HepG2 (cell line): ENCODE measurements around the gene RUFY2.

Source experiments
- CENPT ChIP-seq: sonication (generic); formaldehyde crosslinking; IDR thresholded peaks from 2 replicates; pipeline ENCODE4 v1.8.0; 2022; ENCODE audit warnings: low read depth, mild to moderate bottlenecking, moderate library complexity, missing genetic modification reagents
- CTCF ChIP-seq: sonication (generic); formaldehyde crosslinking; IDR thresholded peaks from 2 replicates; pipeline ENCODE4 v1.5.0; 2020; ENCODE audit warnings: mild to moderate bottlenecking, missing genetic modification reagents, moderate library complexity
- HNRNPLL ChIP-seq: fragments of 200-400 bp; formaldehyde crosslinking; IDR thresholded peaks from 2 replicates; pipeline ENCODE4 v1.6.1; 2017; ENCODE audit warnings: mild to moderate bottlenecking, low read depth, low read length; ENCODE audit not compliant: poor library complexity, severe bottlenecking
- MEIS2 ChIP-seq: sonication (generic); formaldehyde crosslinking; IDR thresholded peaks from 2 replicates; pipeline ENCODE4 v1.9.0; 2021; ENCODE audit warnings: mild to moderate bottlenecking, missing genetic modification reagents
- PAF1 ChIP-seq: IDR thresholded peaks from 2 replicates; pipeline ENCODE4 v1.6.1; 2016; ENCODE audit warnings: missing genetic modification reagents, missing compliant biosample characterization
- PATZ1 ChIP-seq: sonication (generic); formaldehyde crosslinking; IDR thresholded peaks from 2 replicates; pipeline ENCODE4 v1.4.0; 2020; ENCODE audit warnings: missing genetic modification reagents
- POLR2A ChIP-seq, 2 experiments: IDR thresholded peaks; 2 replicates each; pipeline ENCODE4 v1.6.1; 2011; ENCODE audit warnings: low read depth in 2 of 2, low read length in 2 of 2, mild to moderate bottlenecking in 1 of 2, moderate library complexity in 1 of 2; ENCODE audit not compliant: insufficient read depth in 1 of 2
- RAD21 ChIP-seq: fragments of 450-650 bp; formaldehyde crosslinking; IDR thresholded peaks from 2 replicates; pipeline ENCODE4 v1.5.0; 2020; ENCODE audit warnings: mild to moderate bottlenecking
- ZBTB26 ChIP-seq: IDR thresholded peaks from 2 replicates; pipeline ENCODE4 v1.6.1; 2016; ENCODE audit warnings: missing compliant biosample characterization, missing genetic modification reagents, borderline replicate concordance
- ZMYM4 ChIP-seq: sonication (generic); formaldehyde crosslinking; IDR thresholded peaks from 2 replicates; pipeline ENCODE4 v1.8.1; 2023; ENCODE audit warnings: mild to moderate bottlenecking, missing genetic modification reagents
- ZNF382 ChIP-seq: sonication (generic); formaldehyde crosslinking; IDR thresholded peaks from 2 replicates; pipeline ENCODE4 v1.5.0; 2020; ENCODE audit warnings: missing genetic modification reagents, mild to moderate bottlenecking, borderline replicate concordance

- no peak for TF ChIP-seq PATZ1
- TF ChIP-seq MEIS2, result no peak
- TF ChIP-seq CENPT (CRISPR knock-in tag), result no peak
- no peak for TF ChIP-seq POLR2A (IDR thresholded peaks at IDR 0.05; ENCODE audit: insufficient read depth in 1 of 2, low read depth in 2 of 2, low read length in 2 of 2)
- no peak for TF ChIP-seq PAF1 (CRISPR knock-in tag)
- no peak for TF ChIP-seq CTCF (CRISPR knock-in tag)
- TF ChIP-seq HNRNPLL, result no peak
- no peak for TF ChIP-seq RAD21 (CRISPR knock-in tag)
- no peak for TF ChIP-seq ZBTB26
- TF ChIP-seq ZNF382 (CRISPR knock-in tag), result no peak
- no peak for TF ChIP-seq ZMYM4 (CRISPR knock-in tag)
Observed at GRCh38 chr10:68334672-68335467, 72.2 kb downstream of the RUFY2 start.
